ENCODE results near the gene FAM168A.

GRCh38 chr11:73564903-73565302, 33.0 kb downstream of the FAM168A start:
- no peak for TF ChIP-seq CTCF (IDR thresholded peaks at IDR 0.05)
- no peak for TF ChIP-seq POLR2AphosphoS5 (IDR thresholded peaks at IDR 0.05)
- TF ChIP-seq POLR2A (IDR thresholded peaks at IDR 0.05; ENCODE audit: low read depth) = no peak
- TF ChIP-seq EP300 (IDR thresholded peaks at IDR 0.05) = no peak

All from esophagus muscularis mucosa (tissue), 4 donors.